NCI-H1092 (cell line): ENCODE results near the gene PRTFDC1.

Experiments
- DNase-seq: peaks from one replicate; lab custom pipeline; 2025; lab: John Stamatoyannopoulos, UW

The PRTFDC1 gene

DNA sequence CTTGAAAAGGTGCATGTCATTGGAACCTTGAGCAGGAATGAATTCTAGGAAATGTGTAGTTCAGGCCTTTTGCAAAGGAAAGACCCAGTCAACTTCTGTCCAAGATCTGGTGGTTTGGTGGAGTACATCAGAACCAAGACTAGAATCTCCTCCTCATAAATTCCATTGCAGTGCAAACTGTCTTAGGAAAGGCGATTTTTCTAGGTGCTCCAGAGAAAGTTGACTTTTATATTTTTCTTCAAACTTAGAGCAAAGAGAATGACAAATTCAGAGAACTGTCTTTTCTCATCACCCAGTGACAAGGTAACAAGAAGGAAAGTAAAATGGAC lies 50.0 kb downstream of the PRTFDC1 start:
- no peak for DNase-seq

DNA sequence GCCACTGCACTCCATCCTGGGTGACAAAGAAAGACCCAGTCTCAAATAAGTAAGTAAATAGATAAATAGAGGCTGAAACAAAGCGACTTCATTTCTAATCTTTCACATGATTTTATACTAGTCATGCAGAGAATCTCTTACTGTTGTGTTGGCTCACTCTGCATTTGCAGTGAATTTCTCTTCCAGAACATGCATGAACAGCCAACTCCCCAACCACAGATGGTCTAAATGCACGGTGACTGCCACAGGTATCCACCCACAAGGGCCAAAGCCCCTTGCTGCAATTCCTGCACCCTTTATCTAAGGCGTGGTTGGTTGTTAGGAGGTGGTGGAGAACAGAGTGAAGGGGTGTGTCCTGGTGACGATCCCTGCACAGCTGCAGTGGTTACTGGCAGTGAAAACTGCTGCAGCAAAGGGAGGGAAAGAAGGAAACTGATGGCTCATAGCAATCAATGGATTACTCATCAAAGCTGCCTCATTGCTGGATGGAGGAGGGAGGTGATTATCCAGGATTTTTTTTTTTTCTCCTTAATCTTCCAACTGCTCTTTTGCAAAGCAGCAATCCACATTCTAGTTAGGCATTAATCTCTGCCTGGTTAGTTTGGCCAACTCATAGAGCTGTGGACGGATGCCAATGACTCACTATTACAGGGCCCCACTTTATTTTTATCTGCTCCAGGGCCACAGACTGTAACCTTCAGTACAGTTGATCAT lies 50.6 kb downstream of the PRTFDC1 start:
- no peak for DNase-seq

DNA sequence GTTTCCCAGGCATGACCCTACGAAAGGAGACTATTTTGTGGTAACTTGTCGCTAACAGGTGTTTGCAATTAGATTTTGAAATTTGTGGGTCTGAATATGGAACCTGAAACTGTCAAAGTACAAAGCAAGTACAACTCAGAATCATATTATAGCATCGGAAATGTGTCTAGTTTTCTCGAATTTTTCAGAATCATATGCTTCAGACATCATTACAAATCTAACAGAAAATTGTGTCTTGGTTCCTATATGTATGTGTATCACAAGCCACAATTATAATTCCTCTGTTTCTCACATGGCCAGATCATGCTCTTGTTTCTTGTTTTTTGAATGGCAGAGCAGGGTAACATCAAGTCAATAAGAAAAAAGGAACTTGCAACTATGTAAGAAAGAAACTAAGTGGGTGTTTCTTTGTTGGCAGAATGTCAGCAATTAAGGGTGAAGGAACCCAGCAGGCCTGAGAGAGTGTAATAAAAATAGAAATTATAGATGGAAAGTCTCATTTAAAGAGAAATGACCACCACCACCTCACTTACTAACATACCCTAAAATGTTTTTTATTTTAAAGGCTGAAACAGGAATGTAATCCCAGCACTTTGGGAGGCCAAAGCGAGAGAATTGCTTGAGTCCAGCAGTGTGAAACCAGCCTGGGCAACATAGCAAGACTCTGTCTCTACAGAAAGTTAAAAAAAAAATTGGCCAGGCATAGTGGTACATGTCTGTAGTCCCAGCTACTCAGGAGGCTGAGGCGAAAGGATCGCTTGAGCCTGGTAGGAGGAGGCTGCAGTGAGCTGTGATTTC lies 51.3 kb downstream of the PRTFDC1 start:
- no peak for DNase-seq

DNA sequence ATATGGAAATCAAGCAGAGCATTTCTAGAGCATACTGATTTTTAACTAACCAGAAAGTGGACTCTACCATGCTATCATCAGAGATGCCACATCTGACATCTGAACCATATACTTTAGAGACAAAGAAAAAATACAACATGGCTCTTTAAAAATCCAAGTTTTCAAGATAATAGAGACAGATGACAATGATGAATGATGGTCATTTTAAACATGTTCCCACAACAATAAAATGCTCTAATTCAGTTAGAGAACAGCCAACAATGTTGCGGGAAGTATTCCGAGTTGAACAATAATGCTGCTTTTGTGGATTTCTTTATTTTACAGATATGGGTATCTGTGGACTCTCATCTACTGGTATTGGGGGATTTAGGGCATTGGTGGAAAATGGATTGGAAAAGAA lies 52.8 kb downstream of the PRTFDC1 start:
- DNase-seq: no peak

DNA sequence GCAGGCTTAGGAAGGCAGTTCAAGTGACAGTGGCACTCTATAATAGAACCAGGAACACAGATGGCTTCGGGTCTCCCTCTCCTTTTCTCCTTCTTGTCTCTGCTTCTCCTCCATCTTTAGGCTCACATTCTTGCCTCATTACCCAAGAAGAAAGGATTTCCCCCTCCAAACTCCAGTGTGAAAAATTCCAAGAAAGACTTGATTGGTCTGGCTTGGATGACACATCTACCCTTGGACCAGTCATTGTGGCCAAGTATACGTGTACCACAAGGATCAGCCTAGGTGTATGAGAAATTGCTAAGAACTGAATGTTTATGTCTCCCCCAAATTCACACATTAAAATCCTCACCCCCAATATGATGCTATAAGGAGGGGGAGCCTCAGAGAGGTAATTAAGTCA lies 53.9 kb downstream of the PRTFDC1 start:
- no peak for DNase-seq

DNA sequence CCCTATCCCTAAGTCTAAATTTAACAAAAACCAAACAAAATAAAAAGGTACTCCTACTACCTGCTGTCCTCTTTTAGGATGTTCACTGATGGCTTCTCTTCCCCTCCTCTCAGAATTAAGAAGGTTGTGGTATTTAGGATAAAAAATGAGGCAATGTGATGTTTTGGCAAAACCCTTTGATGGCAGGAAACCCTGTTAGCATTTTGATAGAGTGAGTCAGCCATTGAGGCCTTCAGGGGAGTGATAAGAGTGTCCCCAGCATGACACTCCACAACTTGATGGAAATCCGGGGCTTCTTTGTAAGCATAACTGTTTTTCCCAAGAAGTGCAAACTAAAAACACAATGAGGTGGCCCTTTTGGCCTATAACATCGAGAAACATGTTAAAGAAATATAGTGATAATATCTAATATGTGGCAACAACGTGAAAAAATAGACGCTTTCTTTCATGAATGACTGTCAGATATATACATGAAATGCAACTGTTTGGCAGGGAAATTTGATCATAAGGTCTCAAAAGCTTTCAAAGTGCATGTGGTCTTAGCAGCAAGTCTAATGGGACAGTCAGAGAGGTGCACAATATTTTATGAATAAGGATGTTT lies 55.0 kb downstream of the PRTFDC1 start:
- no peak for DNase-seq

DNA sequence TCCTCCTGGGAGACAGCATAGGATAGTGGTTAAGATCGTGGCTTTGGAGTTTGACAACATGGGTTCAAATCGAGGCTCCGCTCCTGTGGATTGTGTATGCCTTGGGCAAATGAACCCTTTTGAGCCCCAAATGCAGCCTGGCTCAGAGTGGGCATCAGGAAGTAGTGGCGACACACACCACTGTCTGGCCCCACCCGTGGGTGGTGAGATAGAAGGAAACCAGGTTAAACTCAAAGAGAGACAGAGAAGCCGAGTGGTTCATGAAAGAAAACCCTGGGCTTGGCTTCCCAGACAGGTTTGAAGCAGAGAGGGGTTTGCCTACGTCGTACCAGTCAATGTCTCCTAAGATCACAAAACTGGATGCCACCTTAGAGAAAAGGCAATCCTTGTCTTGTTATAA lies 57.7 kb downstream of the PRTFDC1 start:
- no peak for DNase-seq

DNA sequence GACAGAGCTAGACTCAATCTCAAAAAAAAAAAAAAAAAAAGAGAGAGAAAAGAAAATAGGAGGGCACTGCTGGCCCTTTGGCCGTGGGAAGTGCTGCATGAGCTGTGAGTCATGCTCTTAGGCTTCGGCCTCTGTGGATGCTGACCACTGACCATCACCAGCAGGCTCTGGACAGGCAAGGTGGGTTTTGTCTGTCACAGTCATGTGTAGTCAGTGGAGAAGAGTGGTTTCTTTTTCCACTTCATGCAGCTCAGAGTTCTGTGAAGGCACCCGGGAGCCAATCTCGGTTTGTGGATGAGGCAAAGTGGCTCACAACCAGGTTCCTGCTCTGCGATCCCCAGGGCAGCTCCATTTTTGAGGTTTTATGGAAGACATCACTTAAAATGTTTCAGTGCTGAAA lies 58.1 kb downstream of the PRTFDC1 start:
- DNase-seq: no peak

DNA sequence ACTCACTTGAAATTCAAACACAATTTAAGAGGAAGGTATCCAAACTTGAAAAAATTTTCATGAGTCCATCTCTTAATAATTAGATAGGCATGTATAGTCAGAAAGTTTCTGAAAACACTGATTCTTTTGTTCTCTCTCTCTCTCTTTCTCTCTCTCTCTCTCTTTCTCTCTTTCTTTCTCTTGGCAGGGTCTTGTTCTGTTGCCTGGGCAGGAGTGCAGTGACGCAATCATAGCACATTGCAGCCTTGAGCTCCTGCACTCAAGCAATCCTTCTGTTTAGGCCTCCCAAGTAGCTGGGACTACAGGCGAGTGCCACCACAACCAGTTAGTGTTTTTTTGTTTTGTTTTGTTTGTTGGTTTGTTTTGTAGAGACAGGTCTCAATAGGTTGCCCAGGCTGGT lies 59.3 kb downstream of the PRTFDC1 start:
- DNase-seq: no peak

DNA sequence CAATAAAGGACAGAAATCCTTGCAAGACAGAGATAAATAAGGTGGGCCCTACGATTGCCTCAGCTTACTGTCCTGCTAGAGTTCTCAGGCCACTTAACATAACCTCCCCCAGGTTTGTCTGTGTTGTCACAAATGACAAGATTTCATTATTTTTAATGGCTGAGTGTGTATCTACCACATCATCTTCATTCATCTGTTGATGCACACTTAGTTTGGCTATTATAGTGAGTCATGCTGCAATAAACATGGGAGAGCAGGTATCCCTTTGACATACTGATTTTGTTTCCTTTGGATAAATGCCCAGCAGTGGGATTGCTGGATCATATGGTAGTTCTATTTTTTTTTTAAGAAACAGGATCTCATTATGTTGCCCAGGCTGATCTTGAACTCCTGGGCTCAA lies 60.6 kb downstream of the PRTFDC1 start:
- no peak for DNase-seq

DNA sequence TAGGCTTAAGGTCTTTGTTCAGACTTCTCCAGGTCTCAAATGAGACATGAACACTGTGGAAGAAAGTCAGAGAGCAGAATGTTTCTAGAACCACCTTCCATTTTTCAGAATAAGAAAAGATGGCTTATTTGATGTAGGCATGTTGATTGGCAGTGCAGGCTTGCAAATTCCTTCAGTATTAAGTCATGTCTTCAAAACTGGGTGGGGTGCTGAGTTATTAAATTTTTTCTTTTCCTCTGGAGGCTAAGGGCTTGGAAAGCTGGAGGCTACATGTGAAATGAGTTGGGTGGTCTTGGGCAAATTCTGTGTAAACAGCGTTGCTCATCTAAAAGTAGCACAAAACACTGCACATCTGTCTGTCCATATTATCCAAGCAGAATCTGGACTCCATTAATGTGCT lies 62.8 kb downstream of the PRTFDC1 start:
- no peak for DNase-seq

DNA sequence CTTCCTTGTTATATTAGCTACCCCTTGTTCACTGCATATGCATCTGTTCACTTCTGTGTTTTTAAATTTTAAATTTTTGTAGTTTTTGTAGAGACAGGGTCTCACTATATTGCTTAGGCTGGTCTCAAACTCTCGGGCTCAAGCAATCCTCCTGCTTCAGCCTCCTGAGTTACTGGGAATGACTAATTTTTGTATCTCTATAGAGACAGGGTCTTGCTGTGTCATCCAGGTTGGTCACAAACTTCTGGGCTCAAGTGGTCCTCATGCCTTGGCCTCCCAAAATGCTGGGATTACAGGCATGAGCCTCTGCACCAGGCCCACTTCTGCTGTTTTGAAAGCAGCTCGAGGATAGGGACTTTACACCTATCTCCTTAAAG lies 64.6 kb downstream of the PRTFDC1 start:
- DNase-seq: no peak

DNA sequence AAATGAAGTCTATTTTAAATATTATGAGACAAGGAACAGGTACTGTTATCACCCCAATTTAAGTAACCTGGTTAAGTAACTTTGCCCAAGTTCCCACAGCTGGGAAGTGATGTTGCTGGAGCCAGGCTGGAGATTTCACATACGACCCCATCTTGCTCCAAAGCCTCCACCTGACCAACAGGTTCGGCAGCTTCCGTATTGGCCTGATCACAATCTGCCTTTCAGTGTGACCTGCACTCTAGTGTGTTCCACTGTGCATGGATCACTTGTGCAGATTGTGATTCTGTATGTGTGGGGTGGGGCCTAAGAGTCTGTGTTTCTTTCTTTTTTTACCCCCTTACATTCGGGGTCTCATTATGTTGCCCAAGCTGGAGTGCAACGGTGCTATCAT lies 66.1 kb downstream of the PRTFDC1 start:
- no peak for DNase-seq

DNA sequence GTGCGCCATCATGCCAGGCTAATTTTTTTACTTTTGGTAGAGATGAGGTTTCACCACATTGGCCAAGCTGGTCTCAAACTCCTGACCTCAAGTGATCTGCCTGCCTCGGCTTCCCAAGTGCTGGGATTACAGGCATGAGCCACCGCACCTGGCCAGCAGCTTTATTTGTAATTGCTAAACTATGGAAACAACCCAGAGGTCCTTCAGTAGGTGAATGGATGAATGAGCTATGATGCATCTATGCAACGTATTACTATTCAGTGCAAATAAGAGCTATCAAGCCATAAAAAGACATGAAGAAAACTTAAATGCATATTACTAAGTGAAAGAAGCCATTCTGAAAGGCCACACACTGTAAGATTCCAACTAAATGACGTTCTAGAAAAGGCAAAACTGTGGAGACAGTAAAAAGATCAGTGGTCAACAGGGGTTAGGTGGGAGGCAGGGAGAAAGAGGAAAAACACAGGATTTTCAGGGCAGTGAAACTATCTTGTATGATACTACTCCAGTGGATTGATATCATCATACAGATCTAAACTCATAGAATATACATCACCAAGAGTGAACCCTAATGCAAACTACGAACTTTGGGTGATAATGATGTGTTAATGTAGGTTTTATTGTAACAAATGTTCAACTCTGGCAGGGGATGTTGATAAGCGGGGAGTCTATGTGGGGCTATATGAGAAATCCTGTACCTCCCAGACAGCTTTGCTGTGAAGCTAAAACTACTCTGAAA lies 66.7 kb downstream of the PRTFDC1 start:
- DNase-seq: no peak

DNA sequence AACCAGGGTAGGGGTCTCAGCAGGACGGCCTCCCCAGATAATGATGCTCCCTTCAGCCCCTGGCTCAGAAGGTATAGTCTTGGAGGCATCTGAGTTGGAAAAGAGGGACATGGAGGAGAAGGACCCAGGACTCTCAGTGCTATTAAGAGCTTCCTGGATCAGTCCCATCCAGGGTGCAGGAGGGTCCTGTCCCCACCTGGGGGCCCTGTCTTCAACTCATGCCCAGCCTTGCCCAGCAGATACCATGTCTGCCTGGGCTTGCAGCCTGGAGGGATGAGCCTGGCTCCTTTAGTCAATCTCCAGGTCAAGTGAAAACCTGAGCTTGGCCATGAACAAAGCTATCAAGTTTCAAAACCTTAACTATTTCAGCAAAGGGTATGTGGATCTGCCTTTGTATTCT lies 67.6 kb downstream of the PRTFDC1 start:
- no peak for DNase-seq

DNA sequence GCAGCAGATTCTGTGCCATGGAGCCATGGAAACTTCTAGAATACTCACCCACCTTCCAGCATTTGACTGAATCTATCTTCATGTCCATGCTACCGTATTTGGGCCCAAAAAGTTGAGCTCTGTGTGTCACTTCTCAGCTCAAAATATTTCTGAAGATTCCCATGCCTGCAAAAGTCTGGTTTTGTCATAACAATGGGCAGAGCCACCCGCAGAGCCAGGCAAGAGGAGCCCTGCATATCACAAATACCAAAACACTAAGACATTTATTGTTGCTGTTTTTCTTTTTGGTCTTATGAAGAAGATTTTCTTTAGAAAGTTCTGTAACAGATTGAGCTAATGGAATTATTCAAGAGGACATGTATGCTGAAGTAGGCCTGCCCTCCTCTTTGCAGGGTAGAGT lies 68.1 kb downstream of the PRTFDC1 start:
- DNase-seq: no peak

DNA sequence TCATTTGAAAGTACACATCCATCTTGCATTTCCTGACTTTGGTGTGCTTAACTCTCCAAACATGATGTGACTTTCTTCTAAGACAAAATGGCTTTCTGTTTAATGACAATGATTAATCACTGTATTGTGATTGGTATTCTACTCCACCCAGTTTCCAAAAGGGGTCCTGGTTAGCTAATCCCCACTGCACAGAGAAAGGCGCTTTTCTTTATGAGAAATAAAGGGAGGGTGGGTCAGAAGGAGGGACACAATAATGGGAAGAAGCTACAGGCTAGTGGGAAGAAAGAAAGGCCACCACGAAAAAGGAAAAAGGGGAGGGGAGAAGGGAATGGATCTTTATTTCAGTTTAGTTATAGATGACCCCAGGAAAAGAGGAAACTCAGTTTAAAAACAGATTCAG lies 69.2 kb downstream of the PRTFDC1 start:
- DNase-seq: no peak

DNA sequence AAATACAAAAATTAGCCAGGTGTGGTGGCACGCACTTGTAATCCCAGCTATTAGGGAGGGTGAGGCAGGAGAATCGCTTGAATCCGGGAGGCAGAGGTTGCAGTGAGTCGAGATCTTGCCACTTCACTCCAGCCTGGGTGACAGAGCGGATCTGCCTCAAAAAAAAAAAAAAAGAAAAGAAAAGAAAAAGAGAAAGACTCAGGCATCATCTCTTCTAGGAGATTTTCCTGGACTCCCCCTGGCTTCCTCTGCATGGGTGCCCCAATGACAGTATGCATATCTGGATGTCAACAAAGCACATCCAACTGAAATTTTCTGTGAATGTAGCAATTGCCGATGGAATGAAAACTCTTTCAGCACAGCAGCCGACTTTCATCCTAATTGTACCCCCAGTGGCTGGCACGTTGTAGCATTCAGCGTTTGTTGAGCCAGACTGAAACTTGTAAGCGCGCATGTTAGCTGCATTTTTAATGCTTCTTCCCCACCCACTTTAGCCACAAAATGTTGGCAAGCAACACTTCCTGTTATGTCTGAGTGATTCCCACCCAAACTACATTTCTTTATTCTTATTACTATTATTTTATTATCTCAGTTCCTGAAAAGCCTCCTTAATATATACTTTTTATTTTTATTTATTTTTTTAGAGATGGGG lies 70.2 kb downstream of the PRTFDC1 start:
- no peak for DNase-seq

DNA sequence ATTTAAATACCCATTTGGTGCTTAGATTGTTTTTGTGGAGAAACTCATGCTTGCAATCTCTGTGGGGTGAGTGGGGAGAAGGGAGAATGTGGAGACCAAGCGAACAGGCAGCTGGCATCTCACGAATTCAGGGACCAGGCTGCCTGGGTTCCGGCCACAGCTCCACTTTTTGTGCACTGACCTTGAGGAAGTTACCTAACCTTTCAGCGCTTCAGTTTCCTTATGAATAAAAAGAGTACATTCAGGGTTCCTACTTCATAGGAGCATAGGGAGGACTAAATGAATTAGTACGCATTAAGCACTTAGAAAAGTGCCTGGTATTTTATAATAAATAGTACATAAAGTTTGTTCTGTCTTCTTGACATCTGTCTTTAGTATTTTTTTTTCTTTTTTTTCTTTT lies 72.5 kb downstream of the PRTFDC1 start:
- no peak for DNase-seq

DNA sequence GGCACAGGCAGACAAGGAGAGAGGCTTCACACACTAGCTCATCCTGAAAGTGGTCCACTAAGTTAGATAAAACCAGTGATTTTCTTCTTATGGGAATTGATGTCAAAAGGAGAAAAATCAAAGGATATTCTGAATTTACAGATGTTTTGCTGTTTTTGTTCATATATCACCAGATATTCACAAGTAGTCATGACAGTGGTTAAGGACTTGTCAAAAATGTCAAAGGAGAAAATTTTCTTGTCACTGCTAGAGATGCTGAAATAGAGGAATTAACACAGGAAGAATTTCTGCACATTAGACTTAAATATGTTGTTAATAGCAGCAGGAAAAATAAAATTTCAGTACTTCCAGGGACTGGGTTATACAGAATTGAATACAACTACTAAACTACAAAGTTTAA lies 78.3 kb downstream of the PRTFDC1 start:
- DNase-seq: no peak

DNA sequence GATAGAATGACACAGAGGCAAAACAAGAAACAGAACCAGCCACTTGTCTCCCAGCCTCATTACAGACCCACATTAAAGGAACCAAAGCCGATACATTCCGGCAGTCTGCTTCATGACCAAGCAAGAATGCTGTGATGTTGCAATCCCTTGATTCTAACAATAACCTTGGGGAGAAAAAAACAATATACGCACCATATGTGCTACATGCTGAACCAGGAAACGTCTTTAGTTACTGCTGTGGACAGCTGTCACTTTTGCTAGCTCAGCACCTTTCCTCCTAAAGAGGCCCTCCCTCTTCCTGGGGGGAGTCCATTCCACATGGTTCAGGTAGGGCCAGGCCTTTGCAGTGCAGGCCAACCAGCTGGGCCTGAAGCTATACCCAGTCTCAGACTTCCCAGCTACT lies 79.1 kb downstream of the PRTFDC1 start:
- DNase-seq: no peak

DNA sequence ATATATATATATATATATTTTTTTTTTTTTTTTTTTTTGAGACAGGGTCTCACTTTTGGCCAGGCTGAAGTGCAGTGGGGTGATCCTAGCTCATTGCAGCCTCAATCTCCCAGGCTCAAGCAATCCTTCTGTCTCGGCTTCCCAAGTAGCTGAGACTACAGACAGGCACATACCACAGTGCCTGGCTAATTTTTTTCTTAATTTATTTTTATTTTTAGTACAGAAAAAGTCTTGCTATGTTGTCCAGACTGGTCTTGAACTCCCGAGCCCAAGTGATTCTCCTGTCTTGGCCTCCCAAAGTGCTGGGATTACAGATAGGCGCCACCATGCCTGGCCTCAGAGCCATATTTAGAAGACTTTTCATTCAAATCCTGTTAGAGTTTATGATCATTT lies 79.6 kb downstream of the PRTFDC1 start:
- DNase-seq: no peak
